Brain microvascular endothelial cell (primary cell): ENCODE data around the gene EFNB3.
A peak's percentile ranks its signal among the peaks of the same experiment; 100 is the strongest.

ENCODE experiments used
- DNase-seq: peaks from one replicate; pipeline ENCODE4 v3.0.0-alpha.2; 2020
- H3K27ac ChIP-seq: fragments of 250-450 bp; sonication (Bioruptor Pico); 2 replicates; pipeline ENCODE4 v1.5.1; 2020; ENCODE audit warnings: mild to moderate bottlenecking, moderate library complexity
- H3K27me3 ChIP-seq: fragments of 250-450 bp; sonication (Bioruptor Pico); replicated peaks from 2 replicates; pipeline ENCODE4 v1.5.1; 2020; ENCODE audit warnings: mild to moderate bottlenecking
- H3K36me3 ChIP-seq: fragments of 250-450 bp; sonication (Bioruptor Pico); replicated peaks from 2 replicates; pipeline ENCODE4 v1.5.1; 2020; ENCODE audit warnings: mild to moderate bottlenecking
- H3K4me3 ChIP-seq: 2 replicates; pipeline ENCODE4 v1.5.1; 2011; ENCODE audit warnings: low read depth, mild to moderate bottlenecking, control low read depth, low read length, moderate library complexity
- CTCF ChIP-seq: IDR thresholded peaks from 2 replicates; pipeline ENCODE4 v1.5.1; 2011; ENCODE audit warnings: low read depth, mild to moderate bottlenecking, moderate library complexity, low read length, control low read depth, inconsistent platforms; ENCODE audit errors: missing control alignments
- in situ Hi-C: cut with HindIII; loops from 2 replicates; pipeline ENCODE4 v1.10.0; 2017; ENCODE audit warnings: low sequenced_read_pairs, low pct_ligation_motif_present

Gene EFNB3

GRCh38 chr17:7714721-7715594 is 10.0 kb downstream of the EFNB3 start:
- in situ Hi-C loops, result no loop called here
- Histone ChIP-seq H3K4me3 (no peak overlapping the region), H3K27me3 (peaks cover 21% of the 10 kb centered on the region), H3K36me3 (no peaks in the 10 kb centered on the region), H3K27ac (no peak overlapping the region)
- DNase-seq, result no peak
- TF ChIP-seq CTCF, result no peak

- no peak overlapping the region for H3K27ac ChIP-seq
- in situ Hi-C loops, result no loop called here
- peaks cover 22% of the 10 kb centered on the region for H3K27me3 ChIP-seq
- H3K36me3 ChIP-seq, result no peaks in the 10 kb centered on the region
- DNase-seq, result no peak
- H3K4me3 ChIP-seq, result peak overlapping the region; percentile 67
- TF ChIP-seq CTCF, result no peak
Observed at GRCh38 chr17:7715936-7716886, 11.2 kb downstream of the EFNB3 start.

- peak; percentile 85 for DNase-seq
- in situ Hi-C loops, result no loop called here
- Histone ChIP-seq H3K36me3 (no peaks in the 10 kb centered on the region), H3K27me3 (peaks cover 18% of the 10 kb centered on the region), H3K4me3 (peak within 1 kb of the TSS; percentile 67), H3K27ac (no peak within 1 kb of the TSS)
- TF ChIP-seq CTCF, result peak; percentile 68
Observed at GRCh38 chr17:7716901-7717755, 12.1 kb downstream of the EFNB3 start, which contains the start of gene DNAH2. Gene DNAH2 (plus strand): TSS chr17:7717744. CDS start chr17:7719735, 1,991 bp downstream.

- Histone ChIP-seq H3K27me3 (peaks cover 14% of the 10 kb centered on the region), H3K36me3 (no peaks in the 10 kb centered on the region), H3K4me3 (peak overlapping the region; percentile 67), H3K27ac (no peak overlapping the region)
- DNase-seq, result no peak
- no peak for TF ChIP-seq CTCF
- in situ Hi-C loops, result no loop called here
Observed at GRCh38 chr17:7717756-7718350, 12.9 kb downstream of the EFNB3 start.

GRCh38 chr17:7719661-7720060 is 14.7 kb downstream of the EFNB3 start:
- Histone ChIP-seq H3K27me3 (peaks cover 17% of the 10 kb centered on the region), H3K27ac (no peak overlapping the region), H3K4me3 (no peak overlapping the region), H3K36me3 (no peaks in the 10 kb centered on the region)
- no peak for DNase-seq
- in situ Hi-C loops, result no loop called here
- TF ChIP-seq CTCF, result no peak
